Natural killer cell treated with Interleukin-12 subunit alpha and Interleukin-12 subunit beta and Interleukin-15 and Interleukin-18, amount 100 ng/mL, for 72 hours (primary cell): ENCODE measurements around the gene P2RY2. TPM values are rescaled to one million over a fixed set of nuclear protein-coding genes. Genes with fewer than 3 reads are reported as not detected.

Experiments used
- ATAC-seq, 2 donors: fragments of 150-1000 bp; cut with Tn5 transposase in 1 of 2; sonication (Bioruptor Pico), chemical (Tn5 transposase) in 1 of 2; 2 replicates each; pipeline ENCODE4 v1.10.0; 2021
- DNase-seq: peaks from one replicate; pipeline ENCODE4 v3.0.0; 2022; ENCODE audit warnings: low spot score
- H3K27ac Mint-ChIP-seq, 2 donors: 1 replicate in 1 of 2; 2 replicates in 1 of 2; pipeline ENCODE4 v1.8.0; 2022; ENCODE audit warnings: mixed read lengths in 2 of 2, mild to moderate bottlenecking in 1 of 2, moderate library complexity in 1 of 2
- H3K27me3 Mint-ChIP-seq, 2 donors: 1 replicate in 1 of 2; 2 replicates in 1 of 2; pipeline ENCODE4 v1.8.0; 2022; ENCODE audit warnings: mixed read lengths in 2 of 2
- H3K36me3 Mint-ChIP-seq: one replicate; pipeline ENCODE4 v1.8.0; 2022; ENCODE audit warnings: mixed read lengths
- H3K4me1 Mint-ChIP-seq, 2 donors: 1 replicate in 1 of 2; 2 replicates in 1 of 2; pipeline ENCODE4 v1.8.0; 2022; ENCODE audit warnings: low read depth in 2 of 2, mixed read lengths in 2 of 2, mild to moderate bottlenecking in 1 of 2
- H3K4me3 Mint-ChIP-seq: one replicate; pipeline ENCODE4 v1.8.0; 2022; ENCODE audit warnings: mixed read lengths
- H3K9me3 Mint-ChIP-seq: 2 replicates; pipeline ENCODE4 v1.8.0; 2022; ENCODE audit warnings: mixed read lengths
- total RNA-seq, 2 donors: library from RNA; stranded (reverse); gene quantifications; one replicate each; pipeline ENCODE4 v1.2.3, GENCODE V29; 2022

P2RY2 gene
- total RNA-seq, 2 donors from 2014 or later: 0.20 TPM; not detected in 1

DNA sequence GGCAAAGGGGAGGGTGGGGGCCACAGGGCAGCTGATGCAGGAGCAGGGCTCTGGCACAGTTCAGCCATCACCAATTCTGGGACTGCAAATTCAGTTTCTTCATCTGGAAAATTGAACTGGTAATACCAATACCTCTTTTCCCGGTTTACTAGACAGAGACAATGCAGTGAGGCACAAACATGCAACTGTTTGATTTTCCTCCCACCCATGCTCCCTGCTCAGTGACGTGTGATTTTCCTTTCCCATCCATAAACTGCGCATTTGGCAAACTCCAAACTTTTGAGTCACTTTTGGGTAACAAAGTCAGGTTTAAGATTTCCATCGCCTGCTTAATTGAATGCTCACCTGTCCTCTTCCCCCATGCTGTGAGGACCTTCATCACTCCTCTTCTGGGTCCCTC lies 23.2 kb downstream of the P2RY2 start:
- no peak for ATAC-seq
- Mint-ChIP-seq H3K27me3 (peaks cover 0 to 5% of the 10 kb centered on the region in 2 donors), H3K4me3 (no peak overlapping the region), H3K36me3 (no peaks in the 10 kb centered on the region), H3K9me3 (no peaks in the 10 kb centered on the region), H3K4me1 (peaks cover 0 to 6% of the 10 kb centered on the region in 2 donors), H3K27ac (no peak overlapping the region)
- DNase-seq: peak; percentile 8

GRCh38 chr11:73242251-73243092 lies 24.4 kb downstream of the P2RY2 start:
- DNase-seq (peak; percentile 65), ATAC-seq (peak; percentile 78 to 85)
- Mint-ChIP-seq H3K9me3 (no peaks in the 10 kb centered on the region), H3K4me1 (peaks cover 0 to 3% of the 10 kb centered on the region in 2 donors), H3K4me3 (peak overlapping the region; percentile 15), H3K27ac (no peak overlapping the region), H3K27me3 (peaks cover 0 to 5% of the 10 kb centered on the region in 2 donors), H3K36me3 (no peaks in the 10 kb centered on the region)

DNA sequence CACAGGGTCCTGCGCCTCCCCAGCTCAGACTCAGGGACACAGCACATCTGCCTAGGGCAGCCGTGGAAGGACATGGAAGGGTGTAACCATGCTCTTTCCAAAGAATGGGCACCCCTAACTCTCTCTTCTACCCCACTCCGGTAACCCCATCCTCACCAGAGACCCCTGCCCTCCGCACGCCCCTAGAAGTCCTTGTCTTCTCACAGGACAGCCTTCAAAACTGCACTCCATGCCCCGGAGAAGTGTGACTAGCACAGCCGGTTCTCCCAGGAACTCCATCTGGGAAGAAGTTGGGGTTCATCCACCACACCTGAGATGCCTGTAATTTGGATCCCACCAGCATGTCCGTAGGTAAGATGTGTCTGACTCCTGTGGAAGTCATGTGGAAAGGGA lies 25.0 kb downstream of the P2RY2 start:
- Mint-ChIP-seq H3K27ac (no peak overlapping the region), H3K4me1 (peaks cover 0 to 3% of the 10 kb centered on the region in 2 donors), H3K9me3 (no peaks in the 10 kb centered on the region), H3K4me3 (no peak overlapping the region), H3K27me3 (peaks cover 0 to 5% of the 10 kb centered on the region in 2 donors), H3K36me3 (no peaks in the 10 kb centered on the region)
- ATAC-seq (no peak), DNase-seq (peak; percentile 32)

- Mint-ChIP-seq H3K27me3 (peaks cover 0 to 5% of the 10 kb centered on the region in 2 donors), H3K36me3 (no peaks in the 10 kb centered on the region), H3K4me1 (peaks cover 0 to 3% of the 10 kb centered on the region in 2 donors), H3K4me3 (no peak overlapping the region), H3K9me3 (no peaks in the 10 kb centered on the region), H3K27ac (no peak overlapping the region)
- ATAC-seq: no peak
- DNase-seq: peak; percentile 18
Observed at GRCh38 chr11:73244589-73245240, 26.6 kb downstream of the P2RY2 start.

DNA sequence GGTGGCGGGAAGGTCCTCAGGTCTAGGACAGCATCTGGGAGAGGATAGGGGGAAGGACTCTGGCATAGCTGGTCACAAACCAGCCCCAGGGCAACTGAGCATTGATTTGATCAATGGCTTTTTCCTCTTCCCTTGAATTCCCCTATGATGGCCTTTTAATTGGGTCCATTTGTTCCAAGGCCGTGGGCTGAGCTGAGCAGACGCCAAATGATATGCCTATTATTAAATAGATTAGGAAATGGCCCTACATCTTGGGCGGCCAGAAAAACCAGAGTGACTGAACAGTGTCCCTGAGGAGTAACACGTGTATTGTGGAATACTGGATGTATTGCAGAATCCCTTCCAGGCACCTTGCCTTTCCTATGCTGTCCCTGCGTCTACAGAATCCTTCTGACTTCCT lies 27.4 kb downstream of the P2RY2 start:
- H3K4me1 Mint-ChIP-seq: peaks cover 0 to 3% of the 10 kb centered on the region in 2 donors

GRCh38 chr11:73246303-73246702 lies 28.2 kb downstream of the P2RY2 start:
- H3K27me3 Mint-ChIP-seq: peaks cover 0 to 5% of the 10 kb centered on the region in 2 donors
- H3K4me1 Mint-ChIP-seq: peaks cover 0 to 3% of the 10 kb centered on the region in 2 donors

More for the DNA sequence above, 27.4 kb downstream of the P2RY2 start:
- H3K4me3 Mint-ChIP-seq: no peak overlapping the region
- no peak overlapping the region for H3K27ac Mint-ChIP-seq
- no peak for ATAC-seq
- H3K9me3 Mint-ChIP-seq: no peaks in the 10 kb centered on the region
- H3K27me3 Mint-ChIP-seq: peaks cover 0 to 5% of the 10 kb centered on the region in 2 donors
- H3K36me3 Mint-ChIP-seq: no peaks in the 10 kb centered on the region
- DNase-seq: peak; percentile 22

GRCh38 chr11:73248526-73249185 lies 30.6 kb downstream of the P2RY2 start:
- Mint-ChIP-seq H3K9me3 (no peaks in the 10 kb centered on the region), H3K4me1 (no peaks in the 10 kb centered on the region)
- no peak for DNase-seq

More at GRCh38 chr11:73246303-73246702, 28.2 kb downstream of the P2RY2 start:
- H3K36me3 Mint-ChIP-seq: no peaks in the 10 kb centered on the region
- H3K9me3 Mint-ChIP-seq: no peaks in the 10 kb centered on the region
- DNase-seq (no peak), ATAC-seq (no peak)
- H3K27ac Mint-ChIP-seq: no peak overlapping the region
- H3K4me3 Mint-ChIP-seq: no peak overlapping the region

DNA sequence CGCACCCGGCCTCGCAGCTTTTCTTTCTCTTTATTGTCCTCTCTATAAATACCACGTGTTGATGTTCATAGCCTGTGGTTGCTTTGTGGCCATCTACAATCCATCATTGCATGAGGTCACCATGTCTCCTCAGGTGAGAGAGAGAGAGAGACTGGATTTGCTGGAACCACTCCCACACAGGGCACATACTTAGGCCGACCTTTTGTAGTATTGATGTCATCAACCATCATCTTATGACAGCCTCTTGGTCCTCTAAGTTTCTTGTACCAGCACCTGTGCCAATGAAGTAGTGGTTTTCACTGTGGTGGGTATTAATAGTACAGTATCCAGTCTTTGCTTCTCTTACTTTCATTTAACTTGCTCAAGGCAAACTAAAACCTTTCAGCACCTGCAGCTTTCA lies 31.2 kb downstream of the P2RY2 start:
- DNase-seq (no peak), ATAC-seq (peak; percentile 41 to 55)
- Mint-ChIP-seq H3K27ac (no peak overlapping the region), H3K9me3 (no peaks in the 10 kb centered on the region), H3K36me3 (no peaks in the 10 kb centered on the region), H3K4me1 (no peaks in the 10 kb centered on the region), H3K4me3 (no peak overlapping the region), H3K27me3 (peaks cover 0 to 2% of the 10 kb centered on the region in 2 donors)

More at GRCh38 chr11:73248526-73249185, 30.6 kb downstream of the P2RY2 start:
- no peak for ATAC-seq
- H3K27ac Mint-ChIP-seq: no peak overlapping the region
- no peak overlapping the region for H3K4me3 Mint-ChIP-seq
- peaks cover 0 to 2% of the 10 kb centered on the region in 2 donors for H3K27me3 Mint-ChIP-seq
- no peaks in the 10 kb centered on the region for H3K36me3 Mint-ChIP-seq

GRCh38 chr11:73249853-73250783 lies 32.0 kb downstream of the P2RY2 start:
- H3K4me3 Mint-ChIP-seq: no peak overlapping the region
- H3K27ac Mint-ChIP-seq: no peak overlapping the region
- H3K4me1 Mint-ChIP-seq: no peaks in the 10 kb centered on the region

DNA sequence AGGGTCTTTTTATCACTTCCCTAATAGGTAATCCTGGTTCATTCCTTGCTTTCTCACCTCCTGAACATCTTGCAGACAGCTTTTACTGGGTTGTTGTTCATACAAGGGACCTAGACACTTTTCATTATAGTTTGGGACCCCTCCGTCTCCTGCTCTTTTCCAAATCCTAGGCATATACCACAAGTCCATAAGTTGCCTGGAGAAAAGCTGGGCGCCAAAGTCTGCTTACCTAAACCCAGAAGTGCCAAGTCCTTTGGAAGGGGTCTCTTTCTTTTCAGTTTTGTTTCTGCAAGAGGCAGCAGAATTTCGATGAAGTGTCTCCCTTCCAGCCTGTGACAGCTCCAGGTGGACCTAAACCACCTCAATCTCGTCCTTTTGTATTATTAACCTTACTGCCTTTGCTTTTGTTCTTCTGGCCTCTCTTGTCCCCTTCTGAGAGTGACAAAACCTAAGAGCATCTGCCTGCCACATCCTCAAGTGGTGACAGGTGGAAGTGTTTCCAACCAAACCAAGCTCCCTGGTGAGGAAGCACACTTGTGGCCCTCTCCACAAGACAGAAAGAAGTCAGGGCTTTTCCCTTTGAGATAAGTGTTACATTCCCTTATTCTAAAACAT lies 34.6 kb downstream of the P2RY2 start:
- no peaks in the 10 kb centered on the region for H3K36me3 Mint-ChIP-seq
- ATAC-seq (no peak), DNase-seq (no peak)
- no peak overlapping the region for H3K4me3 Mint-ChIP-seq
- no peaks in the 10 kb centered on the region for H3K27me3 Mint-ChIP-seq
- no peaks in the 10 kb centered on the region for H3K4me1 Mint-ChIP-seq
- H3K9me3 Mint-ChIP-seq: no peaks in the 10 kb centered on the region
- no peak overlapping the region for H3K27ac Mint-ChIP-seq

More at GRCh38 chr11:73249853-73250783, 32.0 kb downstream of the P2RY2 start:
- Mint-ChIP-seq H3K9me3 (no peaks in the 10 kb centered on the region), H3K36me3 (no peaks in the 10 kb centered on the region), H3K27me3 (peaks cover 0 to under 1% of the 10 kb centered on the region in 2 donors)
- no peak for DNase-seq
- peak in 1 of 2 donors; percentile 43 for ATAC-seq

- Mint-ChIP-seq H3K9me3 (no peaks in the 10 kb centered on the region), H3K4me3 (no peak overlapping the region), H3K27me3 (peaks cover 2 to 4% of the 10 kb centered on the region in 2 donors), H3K4me1 (no peaks in the 10 kb centered on the region), H3K36me3 (no peaks in the 10 kb centered on the region), H3K27ac (no peak overlapping the region)
- ATAC-seq (peak in 1 of 2 donors; percentile 13), DNase-seq (no peak)
Observed at GRCh38 chr11:73257342-73258103, 39.4 kb downstream of the P2RY2 start.
